CD1c-positive myeloid dendritic cell (primary cell): ENCODE results near the gene GABPB1.
"Not testable (repeated sequence)": the region's sequence is repeated elsewhere in the genome, so short reads cannot be mapped to it uniquely, and the experiment has no call there.

ENCODE experiments used
- DNase-seq: peaks from one replicate; pipeline ENCODE4 v3.0.0-alpha.2; 2016; ENCODE audit errors: extremely low spot score

Gene GABPB1

GRCh38 chr15:50354838-50355618 lies at the start of gene GABPB1:
GABPB1 (minus strand) TSS chr15:50355198; CDS start chr15:50309798, 45,400 bp downstream.
- peak; percentile 92 for DNase-seq

- not testable (repeated sequence) for DNase-seq
Observed at GRCh38 chr15:50391561-50391960, 36.6 kb upstream of the GABPB1 start.

DNA sequence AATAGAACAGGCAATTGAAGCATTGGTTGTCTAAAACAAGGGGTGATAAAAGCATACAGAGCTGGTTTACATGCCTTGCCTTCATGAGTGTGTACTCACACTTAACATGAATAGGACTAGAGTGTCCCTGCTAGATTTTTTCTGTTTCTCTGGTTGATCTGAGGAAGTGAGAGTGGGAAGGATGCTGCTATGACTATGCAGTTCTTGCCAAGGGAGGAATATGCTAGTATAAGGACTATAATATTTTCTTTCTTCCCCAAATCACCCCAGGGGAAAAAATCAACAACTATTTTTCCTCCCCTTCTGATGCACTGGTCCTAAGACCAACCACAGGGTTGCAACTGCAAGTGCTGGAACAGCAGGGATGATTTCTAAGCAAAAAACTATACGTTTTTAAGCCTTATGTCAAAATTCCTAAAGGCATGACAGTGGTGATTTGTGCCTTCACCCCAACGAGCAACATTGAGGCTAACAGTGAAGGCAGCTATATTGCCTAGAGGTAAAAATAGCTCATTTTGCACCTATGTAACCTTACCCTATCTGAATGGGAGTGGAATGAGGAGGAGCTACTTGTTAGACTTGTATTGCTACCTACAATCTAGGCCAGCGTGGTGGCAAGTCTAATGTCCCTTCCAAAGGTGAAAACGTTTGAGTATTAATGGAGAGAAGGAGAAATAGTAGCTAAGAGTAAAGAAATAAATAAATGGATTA lies 35.7 kb upstream of the GABPB1 start:
- peak; percentile 76 for DNase-seq

DNA sequence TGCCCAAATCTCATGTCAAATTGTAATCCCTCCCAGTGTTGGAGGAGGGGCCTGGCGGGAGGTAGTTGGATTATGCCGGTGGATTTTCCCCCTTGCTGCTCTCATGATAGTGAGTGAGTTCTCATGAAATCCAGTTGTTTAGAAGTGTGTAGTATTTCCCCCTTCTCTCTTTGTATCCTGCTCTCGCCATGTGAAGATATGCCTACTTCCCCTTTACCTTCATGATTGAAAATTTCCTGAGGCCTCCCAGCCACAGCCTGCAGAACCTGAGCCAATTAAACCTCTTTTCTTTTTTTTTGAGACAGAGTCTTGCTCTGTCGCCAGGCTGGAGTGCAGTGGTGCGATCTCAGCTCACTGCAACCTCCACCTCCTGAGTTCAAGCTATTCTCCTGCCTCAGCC lies 27.4 kb upstream of the GABPB1 start:
- peak; percentile 31 for DNase-seq

DNA sequence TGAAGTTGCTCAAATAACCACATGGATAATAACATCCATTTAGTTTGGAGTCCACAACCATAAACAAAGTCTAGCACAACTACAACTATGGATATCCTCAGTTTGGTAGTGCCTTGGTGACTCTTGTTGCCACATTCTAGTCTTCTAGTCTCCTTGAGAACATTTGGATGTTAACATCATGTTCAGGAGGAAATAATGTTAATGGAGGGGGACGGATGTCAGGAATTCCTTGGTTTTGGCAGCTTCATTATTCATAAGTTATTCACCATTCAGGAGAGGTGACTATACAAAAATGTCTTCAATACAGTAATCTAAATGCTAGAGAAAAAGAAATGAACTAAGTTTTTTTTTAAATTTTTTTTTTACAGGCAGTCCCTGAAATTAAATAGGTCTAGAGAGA lies 26.4 kb upstream of the GABPB1 start:
- no peak for DNase-seq

GRCh38 chr15:50380089-50380488 lies 25.1 kb upstream of the GABPB1 start:
- no peak for DNase-seq

- not testable (repeated sequence) for DNase-seq
Observed at GRCh38 chr15:50379413-50379812, 24.4 kb upstream of the GABPB1 start.

DNA sequence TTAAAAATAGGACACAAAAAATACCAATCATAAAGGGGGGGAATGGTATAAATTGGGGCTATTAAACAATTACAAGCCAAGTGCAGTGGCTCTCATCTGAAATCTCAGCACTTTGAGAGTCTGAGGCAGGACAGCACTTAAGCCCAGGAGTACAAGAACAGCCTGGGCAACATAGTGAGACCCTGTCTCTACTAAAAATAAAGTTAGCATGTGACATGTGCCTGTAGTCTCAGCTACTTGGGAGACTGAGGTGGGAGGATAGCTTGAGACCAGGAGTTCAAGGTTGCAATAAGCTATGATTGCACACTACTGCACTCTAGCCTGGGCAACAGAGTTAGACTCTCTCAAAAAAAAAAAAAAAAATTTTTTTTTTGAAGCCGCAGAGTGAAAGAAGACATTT lies 23.8 kb upstream of the GABPB1 start:
- DNase-seq = no peak

GRCh38 chr15:50377867-50378751 lies 23.1 kb upstream of the GABPB1 start:
- peak; percentile 68 for DNase-seq

DNA sequence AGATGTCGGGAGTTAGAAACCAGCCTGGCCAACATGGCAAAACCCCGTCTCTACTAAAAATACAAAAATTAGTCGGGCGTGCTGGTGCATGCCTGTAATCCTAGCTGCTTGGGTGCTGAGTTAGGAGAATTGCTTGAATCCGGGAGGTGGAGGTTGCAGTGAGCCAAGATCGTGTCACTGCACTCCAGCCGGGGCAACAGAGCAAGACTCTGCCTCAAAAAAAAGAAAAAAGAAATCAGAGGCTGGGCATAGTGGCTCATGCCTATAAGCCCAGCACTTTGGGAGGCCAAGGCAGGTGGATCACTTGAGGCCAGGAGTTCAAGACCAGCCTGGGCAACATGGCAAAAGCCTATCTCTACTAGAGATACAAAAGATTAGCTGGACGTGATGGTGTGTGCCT lies 14.6 kb upstream of the GABPB1 start:
- DNase-seq = not testable (repeated sequence)

DNA sequence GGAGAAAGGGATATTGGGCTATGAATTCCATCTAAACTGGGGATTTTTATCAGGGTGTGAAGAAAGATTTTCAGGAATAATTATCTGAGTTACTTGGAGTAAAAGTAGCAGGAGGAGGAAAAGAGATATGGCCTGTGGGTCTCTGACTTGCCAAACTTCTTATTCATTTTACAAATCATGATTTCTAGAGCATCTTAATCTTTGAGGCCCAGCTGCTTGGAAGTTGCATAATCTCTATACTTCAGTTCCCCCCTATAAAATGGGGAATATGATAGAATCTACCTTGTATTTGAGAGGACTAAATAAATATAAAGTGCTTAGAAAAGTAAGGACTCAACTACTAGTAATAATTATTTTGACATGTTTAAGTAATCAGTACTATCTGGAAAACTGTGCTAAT lies 11.0 kb upstream of the GABPB1 start:
- DNase-seq = no peak

- DNase-seq = no peak
Observed at GRCh38 chr15:50365570-50365969, 10.6 kb upstream of the GABPB1 start.

GRCh38 chr15:50363612-50364011 lies 8.6 kb upstream of the GABPB1 start:
- DNase-seq = no peak

- DNase-seq = peak; percentile 19
Observed at GRCh38 chr15:50361756-50362155, 6.8 kb upstream of the GABPB1 start.

DNA sequence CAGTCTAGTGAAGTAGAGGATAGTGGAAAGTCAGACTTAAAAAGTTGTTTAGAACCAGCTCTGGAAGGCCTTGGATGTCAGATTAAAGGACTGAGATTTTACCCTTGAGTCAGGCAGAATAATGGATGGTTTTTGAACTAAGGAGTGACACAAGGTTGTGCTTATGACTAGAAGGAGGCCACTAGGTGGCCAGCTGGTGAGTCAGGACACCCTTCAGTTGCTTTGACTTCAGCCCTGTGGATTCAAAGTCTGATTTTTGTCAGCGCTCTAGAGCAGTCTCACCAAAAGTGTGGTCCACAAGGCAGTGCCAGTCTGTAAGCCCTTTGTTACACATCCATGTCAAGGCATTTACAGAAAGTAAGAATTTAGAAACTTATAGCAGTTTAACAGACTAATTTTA lies 3.8 kb upstream of the GABPB1 start:
- DNase-seq = peak; percentile 47

DNA sequence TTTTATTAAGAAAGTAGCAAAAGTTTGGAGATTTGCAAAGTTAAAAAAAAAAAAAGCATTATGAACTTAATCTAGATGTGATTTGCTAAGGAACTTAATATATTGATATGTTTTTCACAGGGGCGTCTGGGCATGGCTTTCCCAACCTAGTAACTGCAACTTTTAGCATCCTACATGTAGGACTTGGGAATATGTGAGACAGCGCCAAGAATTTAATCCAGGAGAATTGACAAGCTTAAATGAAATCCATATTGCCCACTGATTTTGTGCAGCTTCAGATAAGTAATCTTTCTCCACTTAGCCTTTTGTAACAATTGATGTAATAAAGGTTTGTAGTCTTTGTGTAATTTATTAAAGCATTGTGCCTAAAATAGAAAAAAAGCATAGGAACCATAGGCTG lies 982 bp upstream of the GABPB1 start:
- DNase-seq = no peak

DNA sequence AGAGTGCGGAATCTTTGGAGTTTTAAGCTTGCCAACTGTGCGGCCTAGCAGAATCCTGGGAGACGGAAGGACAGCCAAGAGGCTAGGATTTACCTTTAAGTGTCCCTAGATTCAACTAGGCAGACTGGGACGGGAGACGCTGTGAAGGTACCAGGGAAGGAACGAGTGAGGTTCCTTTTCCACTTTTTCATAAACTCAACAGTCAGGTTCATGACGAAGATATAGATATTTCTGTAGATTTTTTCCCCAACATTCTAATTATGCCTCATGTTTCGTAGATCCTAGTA lies 564 bp upstream of the GABPB1 start:
- no peak for DNase-seq

- peak; percentile 80 for DNase-seq
Observed at GRCh38 chr15:50353975-50354837, 792 bp downstream of the GABPB1 start.

GRCh38 chr15:50353251-50353974 lies 1.6 kb downstream of the GABPB1 start:
- DNase-seq = peak; percentile 86

- DNase-seq = peak; percentile 59
Observed at GRCh38 chr15:50350621-50351020, 4.4 kb downstream of the GABPB1 start.

- no peak for DNase-seq
Observed at GRCh38 chr15:50345298-50345697, 9.7 kb downstream of the GABPB1 start.
